GM21447 (cell line): ENCODE data around the gene EGFR.

Experiments used
- ATAC-seq: cut with Tn5 transposase; IDR thresholded peaks from one replicate; pipeline ENCODE4 v1.9.1; 2021; ENCODE audit not compliant: unreplicated experiment

The EGFR gene

DNA sequence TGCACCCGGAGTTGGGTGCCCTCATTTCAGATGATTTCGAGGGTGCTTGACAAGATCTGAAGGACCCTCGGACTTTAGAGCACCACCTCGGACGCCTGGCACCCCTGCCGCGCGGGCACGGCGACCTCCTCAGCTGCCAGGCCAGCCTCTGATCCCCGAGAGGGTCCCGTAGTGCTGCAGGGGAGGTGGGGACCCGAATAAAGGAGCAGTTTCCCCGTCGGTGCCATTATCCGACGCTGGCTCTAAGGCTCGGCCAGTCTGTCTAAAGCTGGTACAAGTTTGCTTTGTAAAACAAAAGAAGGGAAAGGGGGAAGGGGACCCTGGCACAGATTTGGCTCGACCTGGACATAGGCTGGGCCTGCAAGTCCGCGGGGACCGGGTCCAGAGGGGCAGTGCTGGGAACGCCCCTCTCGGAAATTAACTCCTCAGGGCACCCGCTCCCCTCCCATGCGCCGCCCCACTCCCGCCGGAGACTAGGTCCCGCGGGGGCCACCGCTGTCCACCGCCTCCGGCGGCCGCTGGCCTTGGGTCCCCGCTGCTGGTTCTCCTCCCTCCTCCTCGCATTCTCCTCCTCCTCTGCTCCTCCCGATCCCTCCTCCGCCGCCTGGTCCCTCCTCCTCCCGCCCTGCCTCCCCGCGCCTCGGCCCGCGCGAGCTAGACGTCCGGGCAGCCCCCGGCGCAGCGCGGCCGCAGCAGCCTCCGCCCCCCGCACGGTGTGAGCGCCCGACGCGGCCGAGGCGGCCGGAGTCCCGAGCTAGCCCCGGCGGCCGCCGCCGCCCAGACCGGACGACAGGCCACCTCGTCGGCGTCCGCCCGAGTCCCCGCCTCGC lies at the start of gene EGFR:
Gene EGFR, plus strand, starts transcription at position 657 of the 830 bp plus-strand sequence. CDS start 261 bp downstream, outside the sequence.
- ATAC-seq: no peak

GRCh38 chr7:54969208-54969967 lies 49.4 kb upstream of the EGFR start:
- ATAC-seq: no peak

DNA sequence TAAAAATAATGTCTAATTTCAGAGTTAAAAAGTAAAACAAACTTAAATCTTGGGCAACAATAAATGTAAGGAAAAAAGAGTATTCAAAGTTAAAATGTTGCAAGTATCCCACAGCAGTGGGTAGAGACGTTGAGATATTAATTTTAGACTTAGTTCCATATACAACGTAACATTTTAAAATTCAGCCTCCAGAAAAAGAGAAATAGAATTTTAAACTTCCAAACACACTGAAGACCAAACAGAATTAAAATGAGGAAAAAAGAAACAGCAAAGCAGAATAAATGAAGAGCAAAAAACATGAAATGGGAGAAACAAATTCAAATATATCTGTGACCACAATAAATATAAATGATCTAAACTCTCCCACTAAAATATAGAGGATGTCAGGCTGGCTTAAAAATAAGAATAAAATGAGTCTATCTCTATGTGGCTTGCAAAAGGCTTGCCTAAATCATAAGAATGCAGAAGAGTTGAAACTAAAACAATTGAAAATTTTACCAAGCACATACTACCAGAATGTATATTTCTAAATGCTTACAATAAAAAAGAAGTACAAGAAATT lies 46.0 kb upstream of the EGFR start:
- ATAC-seq: no peak

- no peak for ATAC-seq
Observed at GRCh38 chr7:54978364-54979116, 40.3 kb upstream of the EGFR start.

DNA sequence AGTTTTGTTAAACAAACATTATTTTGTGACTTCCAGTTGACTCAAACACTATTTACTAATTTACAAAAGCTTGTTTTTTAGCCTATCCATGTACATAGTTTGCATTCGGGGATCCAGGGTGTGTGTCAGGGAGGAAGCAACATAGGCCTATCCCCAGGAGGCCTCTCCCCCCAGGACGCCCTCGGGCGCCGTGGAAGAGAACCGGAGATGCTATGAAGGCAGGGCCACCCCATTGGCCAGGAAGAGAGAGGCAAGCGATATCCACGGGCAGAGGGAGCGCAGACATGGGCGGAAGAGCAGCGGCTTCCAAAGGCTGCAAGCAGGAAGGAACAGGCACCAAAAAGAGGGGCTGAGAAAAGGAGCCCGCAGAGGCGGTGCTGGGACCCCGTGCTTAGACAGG lies 38.3 kb upstream of the EGFR start:
- ATAC-seq: no peak

DNA sequence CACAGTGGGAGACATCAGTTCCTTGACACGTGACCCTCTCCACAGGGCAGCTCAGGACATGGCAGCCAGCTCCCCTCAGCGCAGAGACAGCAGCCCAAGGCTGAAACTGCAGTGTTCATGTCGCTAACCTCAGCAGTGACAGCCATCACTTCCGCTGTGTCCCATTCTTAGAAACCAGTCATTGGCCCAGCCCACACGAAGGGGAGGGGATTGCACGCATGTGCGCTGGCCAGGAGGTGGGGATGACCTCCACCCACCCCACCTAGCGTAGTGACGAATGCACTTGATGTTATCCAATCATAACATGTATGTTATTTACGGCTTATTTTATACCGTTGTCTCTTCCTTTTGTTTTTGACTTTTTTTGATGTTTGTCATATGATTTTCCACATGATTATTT lies 36.9 kb upstream of the EGFR start:
- ATAC-seq: no peak

GRCh38 chr7:54985426-54986330 lies 33.1 kb upstream of the EGFR start:
- ATAC-seq: no peak

- ATAC-seq: no peak
Observed at GRCh38 chr7:54986716-54987115, 32.1 kb upstream of the EGFR start.

GRCh38 chr7:54987772-54988171 lies 31.0 kb upstream of the EGFR start:
- ATAC-seq: no peak

DNA sequence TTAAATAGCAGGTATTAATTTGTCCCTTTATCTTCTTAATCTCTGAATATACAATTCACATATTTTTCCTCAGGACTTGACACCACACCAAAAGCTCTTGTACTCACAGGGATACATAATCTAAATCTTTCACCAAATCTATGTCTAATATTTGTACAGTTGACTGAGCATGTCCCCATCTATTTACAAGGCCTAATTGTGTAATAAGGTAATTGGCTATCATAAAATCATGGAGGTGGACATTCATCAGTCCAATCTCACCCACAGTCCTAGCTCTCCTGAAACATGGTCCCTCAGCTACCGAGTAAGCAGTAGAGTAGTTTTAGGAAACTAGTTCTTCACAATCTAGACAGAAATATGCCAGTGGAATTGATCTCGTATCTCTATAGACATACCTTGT lies 30.3 kb upstream of the EGFR start:
- ATAC-seq: no peak

DNA sequence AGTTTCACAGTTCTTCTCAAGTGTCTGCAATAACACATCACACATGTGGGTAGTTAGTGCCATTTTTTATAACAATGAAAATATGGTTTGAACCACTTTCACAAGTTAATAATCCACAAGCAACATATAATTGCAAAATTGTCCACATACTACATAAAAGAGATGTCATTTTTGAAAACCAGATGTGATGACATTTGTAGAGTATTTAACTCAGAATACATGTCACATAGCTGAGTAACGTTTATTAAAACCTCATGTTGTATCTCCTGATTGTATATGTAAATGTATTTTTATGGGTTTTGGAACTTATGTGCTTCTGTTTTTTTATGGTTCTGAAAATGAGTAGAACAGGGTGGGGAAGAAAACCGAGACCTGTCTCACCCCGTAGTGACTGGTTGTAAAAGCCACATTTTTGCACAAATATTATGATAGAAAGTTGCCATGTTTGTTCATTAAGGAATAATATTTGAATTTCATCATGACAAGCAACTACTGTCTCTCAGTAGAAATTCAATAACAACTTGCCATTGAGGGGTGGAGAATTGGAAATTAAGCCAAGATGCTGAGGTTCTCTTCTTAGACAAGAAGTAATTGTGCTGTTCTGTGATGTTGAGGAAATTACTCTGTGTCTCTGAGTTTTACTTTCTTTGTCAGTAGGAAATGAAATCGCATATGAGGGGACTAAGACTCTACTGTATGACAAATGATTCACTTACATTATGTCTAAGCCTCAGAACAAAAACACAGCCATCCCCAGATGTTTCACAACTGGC lies 29.2 kb upstream of the EGFR start:
- no peak for ATAC-seq

DNA sequence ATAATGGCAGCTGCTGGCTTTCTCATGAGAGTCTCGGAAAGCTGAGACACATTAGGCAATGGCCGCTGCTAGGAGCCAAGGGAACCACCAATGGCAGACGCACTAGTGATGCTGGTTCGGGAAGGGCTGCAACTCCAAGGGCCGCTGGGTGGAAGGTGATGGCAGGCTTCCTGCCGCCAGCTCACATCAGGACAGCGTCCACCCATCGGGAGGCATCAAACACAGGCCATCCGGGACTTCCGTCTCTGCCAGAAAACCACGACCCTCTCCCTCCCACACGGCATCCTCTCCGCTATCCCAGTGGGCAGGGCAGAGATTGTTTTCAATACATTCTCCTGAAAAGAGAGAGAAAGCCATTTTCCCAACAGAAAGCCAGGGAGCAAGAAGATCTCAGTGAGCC lies 27.5 kb upstream of the EGFR start:
- no peak for ATAC-seq

DNA sequence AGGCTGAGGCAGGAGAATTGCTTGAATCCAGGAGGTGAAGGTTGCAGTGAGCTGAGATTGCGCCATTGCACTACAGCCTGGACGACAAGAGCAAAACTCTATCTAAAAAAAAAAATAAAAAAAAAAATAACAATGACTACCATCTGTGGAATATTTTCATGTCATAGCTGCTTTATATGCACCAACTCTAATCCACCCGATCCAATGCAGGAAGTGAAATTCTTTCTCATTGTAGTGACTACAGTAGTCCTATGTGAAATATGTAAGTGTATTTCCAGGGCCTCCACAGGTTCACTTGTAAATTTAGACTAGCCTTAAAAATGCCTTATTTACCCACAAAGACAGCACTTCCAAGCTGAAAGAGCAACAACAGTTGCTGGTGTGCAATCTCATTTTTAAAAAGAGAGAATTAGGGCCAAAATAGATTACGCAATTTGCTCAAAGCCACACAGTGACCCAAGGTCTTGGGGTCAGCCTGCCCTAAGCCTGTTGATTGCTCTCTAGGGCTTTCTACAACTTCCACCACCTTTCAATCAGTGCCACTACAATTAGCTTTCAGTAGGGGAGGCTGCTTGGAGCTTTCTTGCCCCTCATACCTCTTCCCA lies 25.8 kb upstream of the EGFR start:
- no peak for ATAC-seq

- no peak for ATAC-seq
Observed at GRCh38 chr7:54995166-54995565, 23.7 kb upstream of the EGFR start.

GRCh38 chr7:54995610-54996363 lies 23.0 kb upstream of the EGFR start:
- peak; percentile 94 for ATAC-seq

DNA sequence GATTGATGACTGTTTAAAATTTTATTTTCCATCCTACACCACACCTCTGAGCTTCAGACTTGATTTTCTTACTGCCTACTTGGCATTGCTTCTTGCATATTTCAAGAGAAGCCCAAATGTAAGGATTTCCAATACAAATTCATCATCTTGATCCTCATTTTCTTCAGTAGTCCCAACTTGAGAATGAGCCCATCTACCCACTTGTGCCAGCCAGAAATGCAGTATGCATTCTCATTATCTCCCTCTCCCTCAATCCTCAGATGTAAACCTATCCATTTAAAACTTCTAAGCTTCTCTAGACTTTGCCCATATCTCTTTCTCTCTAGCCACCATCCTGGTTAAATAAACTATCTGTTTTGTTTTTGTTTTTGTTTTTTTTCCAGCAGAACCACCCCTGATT lies 22.4 kb upstream of the EGFR start:
- ATAC-seq: no peak

DNA sequence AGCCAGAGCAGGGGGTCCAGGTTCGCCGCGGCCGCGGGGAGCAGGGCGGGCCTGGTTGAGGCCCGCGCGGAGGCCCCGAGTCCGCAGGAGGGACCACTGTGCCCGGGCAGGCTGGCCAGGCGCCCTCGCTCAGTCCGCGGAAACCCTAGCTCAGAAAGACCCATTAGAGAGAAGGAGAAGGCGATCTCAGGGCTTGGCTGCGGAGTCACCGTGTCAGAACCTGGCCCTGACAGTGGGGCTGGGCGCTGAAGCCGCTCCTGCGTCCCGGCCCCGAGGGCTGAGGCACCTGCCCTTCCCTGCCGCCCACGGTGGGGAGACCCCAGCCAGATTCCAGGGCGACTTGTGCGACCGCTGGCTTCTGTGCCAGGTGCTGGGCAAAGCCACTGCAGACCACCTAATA lies 14.2 kb upstream of the EGFR start:
- ATAC-seq: no peak

GRCh38 chr7:55005241-55005851 lies 13.5 kb upstream of the EGFR start:
- ATAC-seq: no peak
